Activated CD4-positive, alpha-beta memory T cell treated with anti-CD3 and anti-CD28 coated beads, Interleukin-2, amount 10 ng/mL, durations not matched to agents 7 days and 5 days (primary cell): ENCODE results near the gene VSTM2B. TPM values are rescaled to one million over a fixed set of nuclear protein-coding genes. Genes with fewer than 3 reads are reported as not detected.

Experiments
- CTCF ChIA-PET: fragments of 350-600 bp; sonication (Branson Sonifier 250); formaldehyde crosslinking; loops from one replicate; lab custom pipeline; 2021; ENCODE audit warnings: antibody characterized with exemption, inconsistent platforms; lab: Charles Lee
- POLR2A ChIA-PET: fragments of 350-600 bp; sonication (Branson Sonifier 250); formaldehyde crosslinking; loops from one replicate; lab custom pipeline; 2021; ENCODE audit warnings: antibody characterized with exemption; lab: Charles Lee
- DNase-seq: peaks from one replicate; pipeline ENCODE4 v3.0.0-alpha.2; 2020
- H3K27ac Mint-ChIP-seq: one replicate; pipeline ENCODE4 v1.8.0; 2021; ENCODE audit warnings: mild to moderate bottlenecking, mixed read lengths
- H3K27me3 Mint-ChIP-seq: one replicate; pipeline ENCODE4 v1.8.0; 2021; ENCODE audit warnings: mixed read lengths
- H3K36me3 Mint-ChIP-seq: one replicate; pipeline ENCODE4 v1.8.0; 2021; ENCODE audit warnings: low read depth, mixed read lengths
- H3K4me1 Mint-ChIP-seq: one replicate; pipeline ENCODE4 v1.8.0; 2021; ENCODE audit warnings: mixed read lengths
- H3K4me3 Mint-ChIP-seq: one replicate; pipeline ENCODE4 v1.8.0; 2021; ENCODE audit warnings: mild to moderate bottlenecking, mixed read lengths
- H3K9me3 Mint-ChIP-seq: one replicate; pipeline ENCODE4 v1.8.0; 2021; ENCODE audit warnings: mixed read lengths
- total RNA-seq, 2 experiments: library from RNA; stranded (reverse); gene quantifications; one replicate each; pipeline ENCODE4 v1.2.3, GENCODE V29; 2021

VSTM2B gene
- total RNA-seq, 2 experiments from 2014 or later: not detected

GRCh38 chr19:29533578-29534544 is 8.1 kb downstream of the VSTM2B start:
- H3K27ac Mint-ChIP-seq: no peak overlapping the region
- ChIA-PET POLR2A (no interaction called here), CTCF (no interaction called here)
- H3K4me3 Mint-ChIP-seq: no peak overlapping the region
- H3K4me1 Mint-ChIP-seq: peaks cover 6% of the 10 kb centered on the region
- no peaks in the 10 kb centered on the region for H3K9me3 Mint-ChIP-seq
- peaks cover 33% of the 10 kb centered on the region for H3K27me3 Mint-ChIP-seq
- H3K36me3 Mint-ChIP-seq: no peaks in the 10 kb centered on the region
- DNase-seq: no peak

GRCh38 chr19:29535214-29535831 is 9.5 kb downstream of the VSTM2B start:
- H3K27ac Mint-ChIP-seq: no peak overlapping the region
- no peak overlapping the region for H3K4me3 Mint-ChIP-seq
- no peaks in the 10 kb centered on the region for H3K36me3 Mint-ChIP-seq
- ChIA-PET CTCF (no interaction called here), POLR2A (no interaction called here)
- no peaks in the 10 kb centered on the region for H3K4me1 Mint-ChIP-seq
- no peak for DNase-seq
- H3K27me3 Mint-ChIP-seq: peaks cover 24% of the 10 kb centered on the region
- H3K9me3 Mint-ChIP-seq: no peaks in the 10 kb centered on the region

GRCh38 chr19:29535984-29536508 is 10.3 kb downstream of the VSTM2B start:
- Mint-ChIP-seq H3K27me3 (peaks cover 19% of the 10 kb centered on the region), H3K36me3 (no peaks in the 10 kb centered on the region), H3K4me3 (no peak overlapping the region), H3K27ac (no peak overlapping the region), H3K4me1 (no peaks in the 10 kb centered on the region), H3K9me3 (no peaks in the 10 kb centered on the region)
- POLR2A ChIA-PET: no interaction called here
- CTCF ChIA-PET: no interaction called here
- DNase-seq: no peak

GRCh38 chr19:29537181-29537580 is 11.4 kb downstream of the VSTM2B start:
- H3K9me3 Mint-ChIP-seq: no peaks in the 10 kb centered on the region
- H3K4me1 Mint-ChIP-seq: no peaks in the 10 kb centered on the region
- H3K27me3 Mint-ChIP-seq: peaks cover 8% of the 10 kb centered on the region
- no peak for DNase-seq
- H3K27ac Mint-ChIP-seq: no peak overlapping the region
- H3K4me3 Mint-ChIP-seq: no peak overlapping the region
- H3K36me3 Mint-ChIP-seq: no peaks in the 10 kb centered on the region
- ChIA-PET CTCF (interaction anchor here (0.8 kb wide), 1 partner anchor 9 kb away, joined by 3 read pairs; no protein-coding TSS in a partner anchor), POLR2A (no interaction called here)

- ChIA-PET POLR2A (no interaction called here), CTCF (interaction anchor here (0.8 kb wide), 1 partner anchor 10 kb away, joined by 3 read pairs; no protein-coding TSS in a partner anchor)
- H3K27ac Mint-ChIP-seq: no peak overlapping the region
- no peak overlapping the region for H3K4me3 Mint-ChIP-seq
- no peaks in the 10 kb centered on the region for H3K36me3 Mint-ChIP-seq
- H3K4me1 Mint-ChIP-seq: no peaks in the 10 kb centered on the region
- no peak for DNase-seq
- H3K27me3 Mint-ChIP-seq: peaks cover 4% of the 10 kb centered on the region
- no peaks in the 10 kb centered on the region for H3K9me3 Mint-ChIP-seq
Measured at GRCh38 chr19:29537601-29538000, 11.8 kb downstream of the VSTM2B start.

- POLR2A ChIA-PET: no interaction called here
- Mint-ChIP-seq H3K27ac (no peak overlapping the region), H3K4me3 (no peak overlapping the region), H3K4me1 (no peaks in the 10 kb centered on the region), H3K9me3 (no peaks in the 10 kb centered on the region), H3K27me3 (peaks cover 2% of the 10 kb centered on the region), H3K36me3 (no peaks in the 10 kb centered on the region)
- no peak for DNase-seq
- CTCF ChIA-PET: no interaction called here
Measured at GRCh38 chr19:29538146-29538545, 12.4 kb downstream of the VSTM2B start.

GRCh38 chr19:29538651-29539050 is 12.9 kb downstream of the VSTM2B start:
- H3K4me3 Mint-ChIP-seq: no peak overlapping the region
- ChIA-PET POLR2A (no interaction called here), CTCF (no interaction called here)
- H3K27ac Mint-ChIP-seq: no peak overlapping the region
- H3K4me1 Mint-ChIP-seq: no peaks in the 10 kb centered on the region
- DNase-seq: no peak
- peaks cover 2% of the 10 kb centered on the region for H3K27me3 Mint-ChIP-seq
- H3K9me3 Mint-ChIP-seq: no peaks in the 10 kb centered on the region
- no peaks in the 10 kb centered on the region for H3K36me3 Mint-ChIP-seq

GRCh38 chr19:29539131-29539530 is 13.3 kb downstream of the VSTM2B start:
- POLR2A ChIA-PET: no interaction called here
- H3K4me1 Mint-ChIP-seq: no peaks in the 10 kb centered on the region
- no peaks in the 10 kb centered on the region for H3K9me3 Mint-ChIP-seq
- no peak overlapping the region for H3K4me3 Mint-ChIP-seq
- peaks cover 2% of the 10 kb centered on the region for H3K27me3 Mint-ChIP-seq
- CTCF ChIA-PET: no interaction called here
- no peak overlapping the region for H3K27ac Mint-ChIP-seq
- DNase-seq: no peak
- no peaks in the 10 kb centered on the region for H3K36me3 Mint-ChIP-seq

- CTCF ChIA-PET: no interaction called here
- Mint-ChIP-seq H3K36me3 (no peaks in the 10 kb centered on the region), H3K4me1 (no peaks in the 10 kb centered on the region), H3K4me3 (no peak overlapping the region), H3K9me3 (no peaks in the 10 kb centered on the region), H3K27me3 (peaks cover 2% of the 10 kb centered on the region), H3K27ac (no peak overlapping the region)
- POLR2A ChIA-PET: no interaction called here
- DNase-seq: no peak
Measured at GRCh38 chr19:29539670-29540069, 13.9 kb downstream of the VSTM2B start.

- ChIA-PET POLR2A (no interaction called here), CTCF (no interaction called here)
- Mint-ChIP-seq H3K4me3 (no peak overlapping the region), H3K27ac (no peak overlapping the region), H3K4me1 (no peaks in the 10 kb centered on the region), H3K27me3 (peaks cover 2% of the 10 kb centered on the region), H3K36me3 (no peaks in the 10 kb centered on the region), H3K9me3 (no peaks in the 10 kb centered on the region)
- DNase-seq: no peak
Measured at GRCh38 chr19:29540114-29540513, 14.3 kb downstream of the VSTM2B start.

- Mint-ChIP-seq H3K9me3 (no peaks in the 10 kb centered on the region), H3K4me3 (no peak overlapping the region), H3K36me3 (no peaks in the 10 kb centered on the region), H3K4me1 (no peaks in the 10 kb centered on the region), H3K27me3 (peaks cover 2% of the 10 kb centered on the region), H3K27ac (no peak overlapping the region)
- DNase-seq: no peak
- ChIA-PET POLR2A (no interaction called here), CTCF (no interaction called here)
Measured at GRCh38 chr19:29541473-29542253, 15.9 kb downstream of the VSTM2B start.

GRCh38 chr19:29542327-29542726 is 16.5 kb downstream of the VSTM2B start:
- Mint-ChIP-seq H3K4me1 (no peaks in the 10 kb centered on the region), H3K27ac (no peak overlapping the region), H3K27me3 (peaks cover 2% of the 10 kb centered on the region), H3K36me3 (no peaks in the 10 kb centered on the region), H3K4me3 (no peak overlapping the region), H3K9me3 (no peaks in the 10 kb centered on the region)
- DNase-seq: no peak
- CTCF ChIA-PET: no interaction called here
- POLR2A ChIA-PET: no interaction called here

GRCh38 chr19:29542776-29543175 is 17.0 kb downstream of the VSTM2B start:
- POLR2A ChIA-PET: no interaction called here
- H3K27ac Mint-ChIP-seq: no peak overlapping the region
- CTCF ChIA-PET: no interaction called here
- no peak overlapping the region for H3K4me3 Mint-ChIP-seq
- peaks cover 2% of the 10 kb centered on the region for H3K27me3 Mint-ChIP-seq
- H3K36me3 Mint-ChIP-seq: no peaks in the 10 kb centered on the region
- H3K4me1 Mint-ChIP-seq: no peaks in the 10 kb centered on the region
- no peak for DNase-seq
- no peaks in the 10 kb centered on the region for H3K9me3 Mint-ChIP-seq
